Mammary epithelial cell (primary cell): Measurements from ENCODE around the gene PIP4K2A.

Source experiments
- CTCF ChIP-seq, 2 donors: IDR thresholded peaks in 1 of 2; conservative IDR thresholded peaks in 1 of 2; 2 replicates each; pipeline ENCODE4 v1.5.1; 2011 to 2012; ENCODE audit warnings: inconsistent platforms in 2 of 2, low read length in 2 of 2, mild to moderate bottlenecking in 2 of 2, control low read depth in 1 of 2, low read depth in 1 of 2; ENCODE audit not compliant: insufficient read depth in 1 of 2; ENCODE audit errors: extremely low read depth in 1 of 2
- EZH2 ChIP-seq: IDR thresholded peaks from 2 replicates; pipeline ENCODE4 v1.6.1; 2012; ENCODE audit warnings: low read length, inconsistent platforms, borderline replicate concordance

GRCh38 chr10:22736134-22736533, 21.8 kb upstream of the PIP4K2A start:
- TF ChIP-seq CTCF (conservative IDR thresholded peaks at IDR 0.05 in 1 of 2, IDR thresholded peaks at IDR 0.05 in 1 of 2; ENCODE audit: extremely low read depth in 1 of 2, insufficient read depth in 1 of 2, low read depth in 1 of 2, low read length in 2 of 2) = no peak
- no peak for TF ChIP-seq EZH2
